Skeletal muscle cell (primary cell): ENCODE data around the gene LRRC59.

Experiments used
- DNase-seq: peaks from one replicate; pipeline ENCODE4 v3.0.0-alpha.2; 2010; ENCODE audit warnings: low read depth
- H3K4me3 ChIP-seq: 2 replicates; pipeline ENCODE4 v1.5.1; 2011; ENCODE audit warnings: low read depth, mild to moderate bottlenecking, control low read depth, low read length, moderate library complexity

The LRRC59 gene

DNA sequence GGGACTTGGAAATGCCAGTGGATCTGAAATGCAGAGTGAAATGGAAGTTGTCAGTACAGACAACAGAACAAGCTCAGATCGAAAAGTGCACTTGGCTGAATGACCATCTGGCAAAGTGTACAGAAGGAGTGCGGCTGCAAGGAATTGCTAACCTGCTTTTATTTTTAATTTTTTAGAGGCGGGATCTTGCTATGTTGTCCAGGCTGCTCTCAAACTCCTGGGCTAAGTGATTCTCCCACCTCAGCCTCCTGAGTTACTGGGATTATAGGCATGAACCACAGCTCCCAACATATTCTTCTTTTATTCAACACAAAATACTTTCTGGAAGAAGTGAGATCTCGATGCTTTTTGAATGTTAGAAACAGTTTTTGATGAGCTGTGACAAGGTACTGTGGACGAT lies 3.6 kb downstream of the LRRC59 start:
- no peak overlapping the region for H3K4me3 ChIP-seq
- DNase-seq: no peak

DNA sequence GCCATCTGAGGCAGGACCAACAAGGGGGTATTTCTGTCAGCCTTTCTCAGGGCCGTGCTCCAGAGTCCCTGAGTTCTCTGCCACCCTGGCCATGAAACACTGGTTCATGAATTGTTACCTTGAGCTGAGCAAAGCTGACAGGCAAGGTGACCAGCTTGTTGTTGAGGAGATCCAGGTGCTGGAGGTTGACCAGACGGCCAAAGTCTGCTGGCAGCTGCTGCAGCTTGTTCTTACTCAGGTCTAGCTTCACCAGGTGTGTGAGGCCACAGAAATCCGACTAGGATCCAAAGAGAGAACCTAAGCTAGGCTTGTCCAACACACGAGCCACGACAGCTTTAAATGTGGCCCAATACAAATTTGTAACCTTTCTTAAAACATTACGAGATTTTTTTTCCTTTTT lies 4.7 kb downstream of the LRRC59 start:
- DNase-seq: no peak

DNA sequence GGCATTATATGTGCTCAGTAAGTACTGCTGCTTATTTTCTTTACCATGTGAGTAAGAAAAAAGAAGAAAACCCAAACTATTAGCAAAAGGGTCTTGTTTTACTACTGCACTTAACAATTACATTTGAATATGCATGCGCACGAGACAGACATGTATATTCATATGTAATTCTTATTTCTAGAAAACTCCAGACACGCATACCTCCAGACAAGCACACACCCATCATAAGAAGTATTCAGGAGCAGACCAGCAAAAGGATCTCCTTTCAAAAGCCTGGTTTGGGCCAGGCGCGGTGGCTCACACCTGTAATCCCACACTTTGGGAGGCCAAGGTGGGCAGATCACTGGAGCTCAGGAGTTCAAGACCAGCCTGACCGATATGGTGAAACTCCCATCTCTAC lies 7.8 kb downstream of the LRRC59 start:
- no peak for DNase-seq

More for the DNA sequence above, 4.7 kb downstream of the LRRC59 start:
- H3K4me3 ChIP-seq: no peak overlapping the region

DNA sequence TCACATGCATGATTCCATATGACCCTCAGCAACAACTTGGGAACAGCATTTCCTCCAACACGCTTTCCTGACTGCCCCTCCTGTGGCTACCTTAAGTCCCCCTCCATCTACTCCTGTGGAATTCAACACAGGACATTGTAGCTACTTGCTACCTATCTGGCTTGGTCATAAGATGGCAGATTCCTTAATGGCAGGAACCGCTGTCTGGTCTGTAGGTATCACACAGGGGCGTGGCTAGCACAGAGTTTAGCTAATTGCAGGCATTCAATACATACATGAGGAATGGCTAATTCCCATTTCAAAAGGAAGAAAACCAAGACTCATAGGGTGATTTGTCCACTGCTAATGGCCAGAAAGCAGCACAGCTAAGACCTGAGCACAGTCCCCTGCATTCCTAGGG lies 8.6 kb downstream of the LRRC59 start:
- no peak for DNase-seq
- no peak overlapping the region for H3K4me3 ChIP-seq

More for the DNA sequence above, 7.8 kb downstream of the LRRC59 start:
- no peak overlapping the region for H3K4me3 ChIP-seq

DNA sequence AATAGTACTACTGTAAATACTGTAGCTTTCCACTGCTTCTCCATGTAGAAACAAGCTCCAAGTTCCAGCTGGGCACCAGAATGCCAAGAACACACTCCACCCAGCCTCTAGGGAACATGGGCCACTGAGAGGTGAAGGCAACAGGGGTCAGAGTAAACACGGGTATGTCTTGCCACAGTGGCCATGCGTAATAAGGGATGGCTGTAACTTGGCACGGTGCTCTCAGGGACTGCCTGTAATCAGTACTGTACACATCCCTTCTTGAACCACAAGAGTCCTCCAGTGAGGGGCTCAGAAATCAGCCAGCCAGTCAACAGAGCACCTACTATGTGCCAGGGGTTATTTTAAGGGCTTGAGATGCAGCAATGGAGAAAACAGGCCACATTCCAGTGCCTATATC lies 10.8 kb downstream of the LRRC59 start:
- no peak for DNase-seq

DNA sequence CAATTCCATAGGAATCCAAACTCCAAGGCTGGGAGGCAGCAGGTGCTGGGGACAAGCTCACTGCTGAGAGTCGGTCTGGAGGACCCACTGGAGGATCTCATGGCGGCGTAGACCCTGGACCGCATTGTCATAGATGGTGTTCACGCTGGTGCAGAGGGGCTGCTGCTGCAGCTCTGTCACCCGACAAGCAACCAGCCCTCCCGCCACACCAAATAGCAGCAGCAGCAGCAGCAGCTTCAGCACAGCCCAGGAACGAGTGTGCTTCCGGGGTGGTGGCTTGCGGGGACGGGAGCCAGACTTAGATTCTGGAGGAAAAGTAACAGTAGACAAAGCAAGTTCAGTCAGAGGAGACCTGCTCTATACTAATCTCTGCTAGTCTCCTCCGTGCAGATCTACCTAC lies 14.4 kb downstream of the LRRC59 start:
- no peak overlapping the region for H3K4me3 ChIP-seq
- no peak for DNase-seq

More for the DNA sequence above, 10.8 kb downstream of the LRRC59 start:
- H3K4me3 ChIP-seq: no peak overlapping the region

DNA sequence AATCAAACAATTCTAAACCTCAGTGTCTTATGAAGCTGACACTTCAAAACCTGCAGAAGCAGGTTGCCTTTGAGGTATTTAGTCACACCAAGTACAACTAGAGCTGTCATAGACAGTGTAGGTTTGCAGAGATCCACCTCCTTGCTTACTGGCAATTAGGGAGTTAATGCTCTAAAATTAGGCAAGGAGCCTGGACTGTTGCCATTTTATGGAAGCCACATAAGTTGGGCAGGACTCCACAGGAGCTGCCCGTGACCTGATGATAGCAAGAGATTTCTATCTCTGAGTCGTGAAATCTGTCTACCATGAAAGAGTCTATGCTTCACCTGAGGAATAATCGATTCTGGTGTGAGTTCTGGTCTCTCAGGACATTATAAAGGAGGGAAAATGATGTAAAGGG lies 15.4 kb downstream of the LRRC59 start:
- DNase-seq: no peak
- no peak overlapping the region for H3K4me3 ChIP-seq

DNA sequence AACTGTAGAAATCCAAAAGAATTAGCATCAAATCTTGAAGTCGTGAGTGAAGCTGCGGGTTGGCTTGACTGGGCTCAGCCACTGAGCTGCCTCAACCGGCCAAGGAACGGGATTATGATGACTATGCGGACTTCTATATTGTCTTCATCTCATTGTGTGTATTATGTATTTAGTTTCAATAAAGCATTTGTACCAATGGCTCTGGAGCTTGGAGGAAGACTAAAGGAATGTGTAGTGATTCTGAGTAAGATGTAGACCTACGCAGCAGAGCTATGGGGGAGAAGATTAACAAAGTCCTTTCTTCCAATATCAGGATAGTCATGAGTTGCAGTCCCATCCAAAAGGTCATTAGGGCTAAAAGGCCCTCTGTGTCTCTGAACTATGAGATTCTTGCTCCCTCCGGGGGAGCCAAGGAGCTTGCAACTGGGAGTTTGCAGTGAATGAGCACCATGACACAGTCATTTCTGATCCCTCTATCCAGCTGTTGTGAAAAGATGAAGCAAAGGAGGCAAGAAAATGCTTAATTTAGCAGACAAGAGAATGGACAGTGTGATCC lies 16.0 kb downstream of the LRRC59 start:
- H3K4me3 ChIP-seq: no peak overlapping the region
- DNase-seq: no peak

DNA sequence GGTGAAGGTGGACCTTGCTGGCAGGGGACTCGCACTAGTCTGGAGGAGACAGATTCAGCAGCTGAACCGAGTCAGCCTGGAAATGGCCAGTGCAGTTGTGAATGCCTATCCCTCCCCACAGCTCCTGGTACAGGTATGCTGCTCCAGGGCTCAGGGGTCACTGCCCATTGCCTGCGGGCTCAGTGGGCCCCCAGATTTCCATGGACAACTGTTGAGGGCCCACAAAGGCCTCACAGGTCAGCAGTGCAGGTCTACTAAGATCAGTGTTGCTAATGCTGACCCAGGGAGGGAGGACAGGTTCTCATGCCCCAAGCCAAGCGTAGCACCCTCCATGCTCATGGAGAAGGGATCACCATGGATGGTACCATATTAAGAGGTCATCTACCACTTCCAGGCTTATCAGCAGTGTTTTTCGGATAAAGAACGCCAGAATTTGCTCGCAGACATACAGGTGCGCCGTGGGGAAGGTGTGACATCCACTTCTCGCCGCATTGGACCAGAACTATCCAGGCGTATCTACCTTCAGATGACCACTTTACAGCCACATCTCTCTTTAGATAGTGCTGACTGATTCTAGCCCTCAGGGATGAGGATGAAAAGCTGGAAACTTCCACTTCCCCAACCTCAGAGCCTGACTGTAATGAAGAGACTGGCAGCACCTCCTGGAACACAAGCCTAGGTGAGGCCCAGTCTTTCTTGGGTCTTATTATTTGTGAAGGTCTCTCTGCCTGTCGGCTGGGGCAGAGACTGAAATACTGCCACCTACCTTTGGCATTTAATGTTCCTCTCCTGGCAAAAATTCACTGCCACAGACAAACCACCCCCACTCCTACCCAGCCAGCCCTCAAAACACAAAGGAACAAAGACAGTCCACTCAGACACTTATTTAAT lies 16.7 kb downstream of the LRRC59 start:
- no peak for DNase-seq
- H3K4me3 ChIP-seq: no peak overlapping the region

DNA sequence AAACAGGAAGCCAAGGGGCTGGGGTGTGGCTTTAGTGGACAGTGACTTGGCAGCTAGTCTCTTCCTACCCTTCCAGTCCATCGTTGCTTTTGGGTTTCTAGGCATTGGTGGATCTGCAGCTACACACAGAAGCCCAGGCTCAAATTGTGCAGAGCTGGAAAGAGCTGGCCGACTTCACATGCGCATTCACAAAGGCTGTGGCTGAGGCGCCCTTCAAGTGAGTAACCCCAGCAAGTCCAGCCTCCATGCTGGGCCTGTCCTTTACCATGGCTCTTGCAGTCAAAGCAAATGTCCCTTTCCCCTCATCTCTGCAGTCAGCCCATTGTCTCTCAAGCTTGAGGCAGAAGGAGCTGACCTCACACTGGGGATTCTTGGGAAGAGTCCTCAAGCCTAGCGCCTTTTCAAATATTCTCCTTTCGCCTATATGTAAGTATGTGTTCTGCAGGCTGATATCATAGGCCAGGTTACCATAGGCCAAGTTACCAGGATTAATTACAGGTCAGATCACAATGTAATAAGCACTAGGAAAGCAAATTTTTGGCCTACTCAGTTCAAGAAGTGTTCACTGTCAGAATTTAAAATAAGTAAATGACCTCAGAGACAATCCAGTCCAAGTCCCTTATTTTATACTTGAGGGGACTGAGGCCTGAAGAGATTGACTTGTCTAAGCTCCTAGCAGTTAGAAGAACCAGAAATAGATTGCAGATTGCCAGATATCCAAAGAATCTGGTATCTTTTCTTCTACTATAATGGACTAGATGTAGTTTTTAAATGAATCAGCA lies 17.8 kb downstream of the LRRC59 start:
- no peak overlapping the region for H3K4me3 ChIP-seq
- no peak for DNase-seq

DNA sequence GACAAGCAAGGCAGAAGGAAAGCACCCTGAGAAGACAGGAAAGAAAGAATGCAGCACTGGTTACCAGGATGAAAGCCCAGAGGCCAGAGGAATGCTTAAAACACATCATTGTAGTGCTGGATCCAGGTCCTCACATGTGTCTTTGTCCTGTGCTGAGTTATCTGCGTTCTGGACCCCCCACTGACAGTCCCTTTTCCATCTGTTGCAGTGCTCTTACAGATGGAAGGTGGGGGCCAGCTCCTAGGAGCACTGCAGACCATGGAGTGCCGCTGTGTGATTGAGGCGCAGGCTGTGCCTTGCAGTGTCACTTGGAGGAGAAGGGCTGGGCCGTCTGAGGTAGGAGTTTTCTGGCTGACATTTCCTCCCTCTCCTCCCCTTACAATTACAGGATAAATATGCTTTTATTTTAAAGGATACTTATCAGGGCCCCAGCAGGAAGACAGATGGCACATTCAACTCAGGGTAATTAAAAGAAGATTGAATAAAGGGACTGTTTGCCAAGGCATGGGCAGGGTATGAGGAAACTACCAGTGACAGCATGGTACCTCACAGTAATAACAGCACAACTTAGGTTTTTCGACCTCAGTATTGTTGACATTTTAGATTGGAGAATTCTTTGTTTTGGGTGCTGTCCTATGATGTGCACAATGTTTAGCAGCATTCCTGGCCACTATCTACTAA lies 21.3 kb downstream of the LRRC59 start:
- no peak for DNase-seq
- H3K4me3 ChIP-seq: no peak overlapping the region

DNA sequence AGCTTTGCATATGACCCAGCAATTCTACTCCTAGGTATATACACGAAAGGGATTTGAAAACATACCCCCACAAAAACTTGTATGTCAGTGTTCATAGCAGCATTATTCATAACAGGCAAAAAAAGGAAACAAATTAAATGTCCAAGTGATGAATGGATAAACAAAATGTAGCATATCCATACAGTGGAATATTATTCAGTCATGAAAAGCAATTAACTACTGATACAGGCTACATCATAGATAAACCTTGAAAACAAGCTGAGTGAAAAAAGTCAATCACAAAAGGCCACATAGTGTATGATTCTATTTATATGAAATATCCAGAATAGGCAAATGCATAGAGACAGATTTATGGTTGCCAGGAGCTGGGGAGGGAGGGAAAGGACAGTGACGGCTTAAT lies 23.6 kb downstream of the LRRC59 start:
- peak overlapping the region; percentile 66 for H3K4me3 ChIP-seq
- no peak for DNase-seq

DNA sequence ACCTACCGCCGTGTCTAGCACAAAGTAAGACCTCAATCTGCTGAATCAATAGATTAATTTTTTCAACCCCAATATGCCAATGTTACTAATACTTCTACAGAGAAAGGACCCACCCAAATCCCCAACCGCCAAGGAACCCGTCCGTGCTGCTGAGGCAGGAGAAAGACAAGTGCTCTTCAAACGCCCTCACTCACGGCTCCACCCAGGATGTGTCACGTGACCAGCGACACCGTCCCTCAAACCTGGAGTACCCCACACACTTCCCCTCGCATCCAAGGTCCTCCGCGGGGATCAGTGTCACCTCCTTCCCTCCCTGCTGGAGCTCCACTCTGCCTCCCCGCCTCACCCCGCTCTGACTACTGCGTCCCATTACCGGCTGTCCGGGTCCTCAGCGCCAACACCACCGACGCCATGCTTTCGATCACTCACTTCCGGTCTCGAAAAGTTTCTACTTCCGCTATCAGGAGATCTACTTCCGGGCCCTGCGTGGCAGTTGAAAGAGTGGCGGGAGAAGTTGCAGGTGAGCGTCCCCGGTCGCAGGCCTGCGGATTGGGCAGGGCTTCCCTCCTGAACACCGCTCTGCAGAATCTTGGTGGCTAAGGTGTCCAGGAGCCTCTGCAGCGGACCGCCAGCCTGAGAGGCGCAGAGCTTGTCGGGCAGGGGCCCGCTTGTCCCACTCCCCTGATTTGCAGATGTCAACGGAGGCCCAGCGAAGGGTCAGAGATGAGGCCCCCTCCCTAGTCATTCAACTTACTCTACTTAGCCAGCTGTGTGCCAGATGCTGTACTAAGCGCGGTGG lies 24.4 kb downstream of the LRRC59 start, which contains the start of the genes EME1 and MRPL27:
Gene EME1 (plus strand): TSS at position 472 of the 799 bp plus-strand sequence. CDS start 1,980 bp downstream, outside the sequence.
Gene MRPL27 (minus strand): TSS at position 427 of the 799 bp plus-strand sequence. CDS start 14 bp downstream, at position 413.
- peak; percentile 51 for DNase-seq
- H3K4me3 ChIP-seq: peak within 1 kb of the TSS; percentile 66

DNA sequence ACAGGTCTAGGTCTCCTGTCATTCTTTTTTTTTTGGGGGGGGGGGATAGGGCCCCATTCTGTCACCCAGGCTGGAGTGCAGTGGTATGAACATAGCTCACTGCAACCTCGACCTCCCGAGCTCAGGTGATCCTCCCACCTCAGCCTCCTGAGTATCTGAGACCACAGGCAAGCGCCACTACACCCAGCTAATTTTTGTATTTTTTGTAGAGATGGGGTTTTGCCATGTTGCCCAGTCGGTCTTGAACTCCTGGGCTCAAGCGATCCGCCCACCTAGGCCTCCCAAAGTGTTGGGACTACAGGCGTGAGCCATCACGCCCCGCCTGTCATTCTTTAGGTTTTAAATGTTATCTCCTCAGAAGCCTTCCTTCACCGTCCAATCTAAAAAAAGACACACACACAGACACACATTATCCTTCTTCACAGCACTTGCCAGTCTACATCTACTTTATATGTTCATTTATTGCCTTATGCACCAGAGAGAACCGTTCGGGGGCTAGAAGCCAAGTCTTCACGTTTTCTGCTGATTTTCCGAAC lies 25.0 kb downstream of the LRRC59 start:
- H3K4me3 ChIP-seq: peak overlapping the region; percentile 66
- no peak for DNase-seq

DNA sequence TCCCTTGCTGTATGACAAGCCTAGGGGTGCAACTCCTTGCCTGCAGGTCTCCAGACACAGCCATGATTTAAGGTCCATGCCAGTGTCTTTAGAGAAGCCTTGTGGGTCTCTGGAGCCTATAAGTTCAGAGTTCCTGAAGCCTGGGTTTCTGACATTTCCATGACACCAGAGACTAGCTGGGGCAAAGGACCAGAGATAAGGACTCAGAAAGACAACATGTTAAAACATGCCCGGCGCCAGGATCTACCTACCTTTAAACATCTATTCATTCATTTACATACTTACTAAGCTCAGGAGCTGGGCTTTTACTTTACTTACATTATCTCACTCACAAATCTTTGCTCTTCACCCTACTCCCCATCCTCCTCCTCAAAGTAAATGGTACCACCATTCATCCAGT lies 25.8 kb downstream of the LRRC59 start:
- H3K4me3 ChIP-seq: no peak overlapping the region
- DNase-seq: no peak

DNA sequence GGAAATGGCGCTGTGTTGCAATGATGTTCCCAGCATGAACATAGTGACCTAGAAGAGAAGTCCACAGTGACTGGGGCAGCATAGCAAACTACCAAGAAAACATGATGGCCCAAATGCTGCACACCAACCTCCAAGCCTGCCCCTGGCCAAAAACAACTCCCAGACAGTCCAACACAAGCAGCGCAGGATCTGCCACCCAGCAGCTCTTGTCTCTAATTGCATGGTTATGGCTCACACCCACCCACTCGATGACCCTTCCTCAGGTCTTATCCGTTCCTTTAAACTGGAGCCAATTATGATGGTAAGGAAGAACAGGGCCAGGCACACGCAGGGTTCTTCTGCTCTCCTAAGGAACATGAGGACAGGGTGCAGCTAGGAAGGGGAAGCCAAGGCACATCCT lies 27.3 kb downstream of the LRRC59 start:
- no peak overlapping the region for H3K4me3 ChIP-seq
- no peak for DNase-seq

DNA sequence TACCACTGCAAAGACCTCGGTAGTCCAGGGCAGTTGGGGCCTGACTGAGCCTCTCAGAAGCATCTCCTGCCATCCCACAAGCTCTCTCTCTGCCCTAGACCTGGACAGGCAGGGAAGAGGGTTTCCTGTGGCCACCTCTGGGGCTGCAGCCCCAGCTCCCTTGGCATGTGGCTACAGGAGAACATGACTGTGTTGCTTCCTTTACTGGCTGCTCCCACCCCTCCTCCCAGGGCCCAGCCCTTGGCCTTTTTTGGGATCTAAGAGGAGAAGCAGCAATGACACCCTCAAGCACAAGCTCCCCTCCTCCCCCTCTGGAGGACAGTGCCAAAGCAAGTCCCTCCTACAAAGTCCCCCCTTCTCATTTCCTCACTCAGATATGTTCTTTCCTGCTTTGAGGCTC lies 29.9 kb downstream of the LRRC59 start:
- no peak for DNase-seq
- H3K4me3 ChIP-seq: no peak overlapping the region

DNA sequence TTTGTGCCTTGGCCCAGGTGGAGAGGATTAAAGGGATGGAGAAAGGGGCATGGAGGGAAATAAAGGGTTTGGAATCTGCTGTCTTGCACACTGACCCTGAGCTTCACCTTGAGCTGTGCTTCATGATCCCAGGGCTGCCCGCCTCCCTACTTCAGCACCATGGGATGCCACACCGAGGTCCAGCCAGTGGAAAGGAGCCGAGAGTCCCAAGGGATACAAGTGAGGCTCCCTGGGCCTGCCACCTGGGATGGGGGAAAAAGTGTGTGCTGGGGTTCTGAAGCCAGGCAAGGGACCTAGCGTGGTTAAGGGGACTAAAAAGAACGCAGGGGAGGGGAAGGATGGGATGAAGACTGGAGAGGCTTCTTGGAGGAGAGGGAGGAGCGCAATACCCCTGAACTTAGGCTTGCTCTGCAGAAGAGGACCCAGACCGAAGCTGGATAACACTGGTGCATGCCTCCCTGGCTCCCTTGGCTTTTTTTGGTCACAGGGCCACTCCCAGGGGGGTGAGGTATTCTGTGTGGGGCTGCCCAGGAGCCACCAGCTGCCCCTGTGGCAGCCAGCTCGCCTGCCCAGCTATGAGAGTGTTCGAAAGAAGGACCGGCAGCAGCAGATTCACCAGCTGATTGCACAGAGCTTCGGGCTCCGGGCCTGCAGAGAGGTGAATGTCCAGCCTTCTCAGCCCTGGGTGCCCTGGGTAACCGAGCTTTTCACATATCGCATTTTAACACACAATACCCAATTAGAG lies 31.5 kb downstream of the LRRC59 start:
- H3K4me3 ChIP-seq: no peak overlapping the region
- DNase-seq: no peak
